ENCODE results near the gene CFL2. TPM values are rescaled to one million over a fixed set of nuclear protein-coding genes. Genes with fewer than 3 reads are reported as not detected.

Gene CFL2
- total and polyA plus RNA-seq, 2 of the 13 experiments (the other 11 are each of a cell fraction or from before 2014, with no cell fraction given): 114 to 158 TPM

DNA sequence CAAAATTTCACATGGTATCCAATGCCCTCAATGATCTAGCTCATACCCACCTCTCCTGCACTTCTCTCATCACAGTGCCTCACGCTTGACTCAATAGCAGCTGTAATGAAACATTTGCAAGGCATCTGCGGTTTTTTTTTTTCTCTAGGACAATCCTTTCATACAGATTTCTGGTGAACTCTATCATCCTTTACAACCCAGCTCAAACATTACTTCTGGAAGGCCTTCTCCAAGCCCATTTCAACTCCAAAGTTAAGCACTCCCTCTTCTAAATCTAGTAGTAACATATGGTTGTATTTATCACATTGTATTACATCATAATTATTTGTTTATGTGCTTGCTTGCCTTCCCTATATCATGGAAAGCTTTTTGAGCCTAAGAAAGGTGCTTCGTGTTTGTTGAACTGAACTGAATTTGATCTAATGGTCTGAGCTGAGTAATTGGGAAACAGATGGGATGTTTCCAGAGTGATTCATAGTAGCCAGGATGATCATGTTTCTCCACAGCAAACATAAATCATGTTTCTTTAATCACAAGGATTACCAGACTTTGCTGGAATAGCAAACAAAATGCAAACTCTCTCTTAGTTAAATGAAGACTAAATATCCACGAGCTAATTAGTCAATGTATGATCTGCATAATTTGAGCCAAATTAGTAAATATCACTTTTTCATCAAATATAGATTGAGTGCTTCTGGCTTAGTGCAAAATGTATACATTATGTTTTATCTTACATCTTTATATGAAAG, 14.3 kb downstream of the CFL2 start (continued):
- TF ChIP-seq ZSCAN31 (CRISPR knock-in tag; IDR thresholded peaks at IDR 0.05; ENCODE audit: low read depth): no peak
- TF ChIP-seq GATAD1 (CRISPR knock-in tag; IDR thresholded peaks at IDR 0.05): no peak
- TF ChIP-seq CEBPG (CRISPR knock-in tag; IDR thresholded peaks at IDR 0.05): peak; percentile 70
- TF ChIP-seq ZNF24 (IDR thresholded peaks at IDR 0.05): peak; percentile 79
- no peak for TF ChIP-seq ZNF589 (CRISPR knock-in tag; conservative IDR thresholded peaks at IDR 0.05)
- no peak for TF ChIP-seq SMAD1 (CRISPR knock-in tag; IDR thresholded peaks at IDR 0.05; ENCODE audit: borderline replicate concordance, low read depth)
- TF ChIP-seq ZNF180 (CRISPR knock-in tag; IDR thresholded peaks at IDR 0.05; ENCODE audit: borderline replicate concordance, low read depth): no peak
- TF ChIP-seq ZNF160 (CRISPR knock-in tag; IDR thresholded peaks at IDR 0.05): no peak
- peak; percentile 86 for TF ChIP-seq SMARCC2 (IDR thresholded peaks at IDR 0.05)
- no peak for TF ChIP-seq HNF4G (IDR thresholded peaks at IDR 0.05; ENCODE audit: borderline replicate concordance, low read depth, low read length)
- TF ChIP-seq HNF4G (CRISPR knock-in tag; IDR thresholded peaks at IDR 0.05; ENCODE audit: borderline replicate concordance, low read depth): no peak
- TF ChIP-seq SMAD9 (CRISPR knock-in tag; IDR thresholded peaks at IDR 0.05): no peak
- TF ChIP-seq, protein P1, sequence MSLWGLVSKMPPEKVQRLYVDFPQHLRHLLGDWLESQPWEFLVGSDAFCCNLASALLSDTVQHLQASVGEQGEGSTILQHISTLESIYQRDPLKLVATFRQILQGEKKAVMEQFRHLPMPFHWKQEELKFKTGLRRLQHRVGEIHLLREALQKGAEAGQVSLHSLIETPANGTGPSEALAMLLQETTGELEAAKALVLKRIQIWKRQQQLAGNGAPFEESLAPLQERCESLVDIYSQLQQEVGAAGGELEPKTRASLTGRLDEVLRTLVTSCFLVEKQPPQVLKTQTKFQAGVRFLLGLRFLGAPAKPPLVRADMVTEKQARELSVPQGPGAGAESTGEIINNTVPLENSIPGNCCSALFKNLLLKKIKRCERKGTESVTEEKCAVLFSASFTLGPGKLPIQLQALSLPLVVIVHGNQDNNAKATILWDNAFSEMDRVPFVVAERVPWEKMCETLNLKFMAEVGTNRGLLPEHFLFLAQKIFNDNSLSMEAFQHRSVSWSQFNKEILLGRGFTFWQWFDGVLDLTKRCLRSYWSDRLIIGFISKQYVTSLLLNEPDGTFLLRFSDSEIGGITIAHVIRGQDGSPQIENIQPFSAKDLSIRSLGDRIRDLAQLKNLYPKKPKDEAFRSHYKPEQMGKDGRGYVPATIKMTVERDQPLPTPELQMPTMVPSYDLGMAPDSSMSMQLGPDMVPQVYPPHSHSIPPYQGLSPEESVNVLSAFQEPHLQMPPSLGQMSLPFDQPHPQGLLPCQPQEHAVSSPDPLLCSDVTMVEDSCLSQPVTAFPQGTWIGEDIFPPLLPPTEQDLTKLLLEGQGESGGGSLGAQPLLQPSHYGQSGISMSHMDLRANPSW (CRISPR knock-in tag; IDR thresholded peaks at IDR 0.05; ENCODE audit: borderline replicate concordance): no peak
- TF ChIP-seq ZNF816 (CRISPR knock-in tag; IDR thresholded peaks at IDR 0.05; ENCODE audit: borderline replicate concordance): 0 out of 2 replicates have a peak, but pooled peaks have one; percentile 34
- TF ChIP-seq, protein P2, sequence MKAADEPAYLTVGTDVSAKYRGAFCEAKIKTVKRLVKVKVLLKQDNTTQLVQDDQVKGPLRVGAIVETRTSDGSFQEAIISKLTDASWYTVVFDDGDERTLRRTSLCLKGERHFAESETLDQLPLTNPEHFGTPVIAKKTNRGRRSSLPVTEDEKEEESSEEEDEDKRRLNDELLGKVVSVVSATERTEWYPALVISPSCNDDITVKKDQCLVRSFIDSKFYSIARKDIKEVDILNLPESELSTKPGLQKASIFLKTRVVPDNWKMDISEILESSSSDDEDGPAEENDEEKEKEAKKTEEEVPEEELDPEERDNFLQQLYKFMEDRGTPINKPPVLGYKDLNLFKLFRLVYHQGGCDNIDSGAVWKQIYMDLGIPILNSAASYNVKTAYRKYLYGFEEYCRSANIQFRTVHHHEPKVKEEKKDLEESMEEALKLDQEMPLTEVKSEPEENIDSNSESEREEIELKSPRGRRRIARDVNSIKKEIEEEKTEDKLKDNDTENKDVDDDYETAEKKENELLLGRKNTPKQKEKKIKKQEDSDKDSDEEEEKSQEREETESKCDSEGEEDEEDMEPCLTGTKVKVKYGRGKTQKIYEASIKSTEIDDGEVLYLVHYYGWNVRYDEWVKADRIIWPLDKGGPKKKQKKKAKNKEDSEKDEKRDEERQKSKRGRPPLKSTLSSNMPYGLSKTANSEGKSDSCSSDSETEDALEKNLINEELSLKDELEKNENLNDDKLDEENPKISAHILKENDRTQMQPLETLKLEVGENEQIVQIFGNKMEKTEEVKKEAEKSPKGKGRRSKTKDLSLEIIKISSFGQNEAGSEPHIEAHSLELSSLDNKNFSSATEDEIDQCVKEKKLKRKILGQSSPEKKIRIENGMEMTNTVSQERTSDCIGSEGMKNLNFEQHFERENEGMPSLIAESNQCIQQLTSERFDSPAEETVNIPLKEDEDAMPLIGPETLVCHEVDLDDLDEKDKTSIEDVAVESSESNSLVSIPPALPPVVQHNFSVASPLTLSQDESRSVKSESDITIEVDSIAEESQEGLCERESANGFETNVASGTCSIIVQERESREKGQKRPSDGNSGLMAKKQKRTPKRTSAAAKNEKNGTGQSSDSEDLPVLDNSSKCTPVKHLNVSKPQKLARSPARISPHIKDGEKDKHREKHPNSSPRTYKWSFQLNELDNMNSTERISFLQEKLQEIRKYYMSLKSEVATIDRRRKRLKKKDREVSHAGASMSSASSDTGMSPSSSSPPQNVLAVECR (CRISPR knock-in tag; IDR thresholded peaks at IDR 0.05; ENCODE audit: borderline replicate concordance): no peak
- TF ChIP-seq, protein P3, sequence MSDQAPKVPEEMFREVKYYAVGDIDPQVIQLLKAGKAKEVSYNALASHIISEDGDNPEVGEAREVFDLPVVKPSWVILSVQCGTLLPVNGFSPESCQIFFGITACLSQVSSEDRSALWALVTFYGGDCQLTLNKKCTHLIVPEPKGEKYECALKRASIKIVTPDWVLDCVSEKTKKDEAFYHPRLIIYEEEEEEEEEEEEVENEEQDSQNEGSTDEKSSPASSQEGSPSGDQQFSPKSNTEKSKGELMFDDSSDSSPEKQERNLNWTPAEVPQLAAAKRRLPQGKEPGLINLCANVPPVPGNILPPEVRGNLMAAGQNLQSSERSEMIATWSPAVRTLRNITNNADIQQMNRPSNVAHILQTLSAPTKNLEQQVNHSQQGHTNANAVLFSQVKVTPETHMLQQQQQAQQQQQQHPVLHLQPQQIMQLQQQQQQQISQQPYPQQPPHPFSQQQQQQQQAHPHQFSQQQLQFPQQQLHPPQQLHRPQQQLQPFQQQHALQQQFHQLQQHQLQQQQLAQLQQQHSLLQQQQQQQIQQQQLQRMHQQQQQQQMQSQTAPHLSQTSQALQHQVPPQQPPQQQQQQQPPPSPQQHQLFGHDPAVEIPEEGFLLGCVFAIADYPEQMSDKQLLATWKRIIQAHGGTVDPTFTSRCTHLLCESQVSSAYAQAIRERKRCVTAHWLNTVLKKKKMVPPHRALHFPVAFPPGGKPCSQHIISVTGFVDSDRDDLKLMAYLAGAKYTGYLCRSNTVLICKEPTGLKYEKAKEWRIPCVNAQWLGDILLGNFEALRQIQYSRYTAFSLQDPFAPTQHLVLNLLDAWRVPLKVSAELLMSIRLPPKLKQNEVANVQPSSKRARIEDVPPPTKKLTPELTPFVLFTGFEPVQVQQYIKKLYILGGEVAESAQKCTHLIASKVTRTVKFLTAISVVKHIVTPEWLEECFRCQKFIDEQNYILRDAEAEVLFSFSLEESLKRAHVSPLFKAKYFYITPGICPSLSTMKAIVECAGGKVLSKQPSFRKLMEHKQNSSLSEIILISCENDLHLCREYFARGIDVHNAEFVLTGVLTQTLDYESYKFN (CRISPR knock-in tag; conservative IDR thresholded peaks at IDR 0.05): peak; percentile 54; the same call in 1 of the 2 replicates
- TF ChIP-seq, protein P4, sequence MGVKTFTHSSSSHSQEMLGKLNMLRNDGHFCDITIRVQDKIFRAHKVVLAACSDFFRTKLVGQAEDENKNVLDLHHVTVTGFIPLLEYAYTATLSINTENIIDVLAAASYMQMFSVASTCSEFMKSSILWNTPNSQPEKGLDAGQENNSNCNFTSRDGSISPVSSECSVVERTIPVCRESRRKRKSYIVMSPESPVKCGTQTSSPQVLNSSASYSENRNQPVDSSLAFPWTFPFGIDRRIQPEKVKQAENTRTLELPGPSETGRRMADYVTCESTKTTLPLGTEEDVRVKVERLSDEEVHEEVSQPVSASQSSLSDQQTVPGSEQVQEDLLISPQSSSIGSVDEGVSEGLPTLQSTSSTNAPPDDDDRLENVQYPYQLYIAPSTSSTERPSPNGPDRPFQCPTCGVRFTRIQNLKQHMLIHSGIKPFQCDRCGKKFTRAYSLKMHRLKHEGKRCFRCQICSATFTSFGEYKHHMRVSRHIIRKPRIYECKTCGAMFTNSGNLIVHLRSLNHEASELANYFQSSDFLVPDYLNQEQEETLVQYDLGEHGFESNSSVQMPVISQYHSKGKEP (CRISPR knock-in tag; IDR thresholded peaks at IDR 0.05): no peak

Measured in HepG2 (cell line).